Tibial nerve (tissue), 4 donors: ENCODE results near the gene C1orf198.

Experiments
- EP300 ChIP-seq, 2 donors: sonication (generic); formaldehyde crosslinking; IDR thresholded peaks; one replicate each; pipeline ENCODE4 v1.6.1; 2017; ENCODE audit warnings: antibody characterized with exemption in 2 of 2, mild to moderate bottlenecking in 1 of 2
- POLR2A ChIP-seq, 2 donors: fragments of 450-650 bp; IDR thresholded peaks; one replicate each; pipeline ENCODE4 v1.6.1; 2017; ENCODE audit warnings: antibody characterized with exemption in 2 of 2, mild to moderate bottlenecking in 2 of 2, moderate library complexity in 2 of 2
- TF ChIP-seq, protein P1 (sequence below), 5 experiments: fragments of 200-600 bp in 3 of 5; fragments of 450-650 bp in 2 of 5; sonication (generic) in 3 of 5; IDR thresholded peaks; one replicate each; pipeline ENCODE4 v1.5.1; 2016 to 2019; ENCODE audit warnings: antibody characterized with exemption in 5 of 5, mild to moderate bottlenecking in 3 of 5, moderate library complexity in 2 of 5

DNA sequence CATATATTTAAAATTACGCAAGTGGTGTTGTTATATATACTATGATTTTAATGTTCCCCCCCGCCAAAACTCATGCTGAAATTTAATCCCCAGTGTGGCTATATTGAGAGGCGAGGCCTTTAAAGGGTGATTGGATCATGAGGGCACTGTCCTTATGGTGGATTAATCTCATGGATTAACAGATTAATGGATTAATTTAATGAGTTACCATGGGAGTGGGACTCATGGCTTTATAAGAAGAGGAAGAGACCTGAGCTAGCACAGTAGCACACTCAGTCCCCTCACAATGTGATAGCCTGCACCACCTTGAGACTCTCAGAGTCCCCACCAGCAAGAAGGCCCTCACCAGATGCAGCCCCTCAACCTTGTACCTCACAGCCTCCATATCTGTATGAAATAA, 34.8 kb downstream of the C1orf198 start:
- TF ChIP-seq, protein P1, sequence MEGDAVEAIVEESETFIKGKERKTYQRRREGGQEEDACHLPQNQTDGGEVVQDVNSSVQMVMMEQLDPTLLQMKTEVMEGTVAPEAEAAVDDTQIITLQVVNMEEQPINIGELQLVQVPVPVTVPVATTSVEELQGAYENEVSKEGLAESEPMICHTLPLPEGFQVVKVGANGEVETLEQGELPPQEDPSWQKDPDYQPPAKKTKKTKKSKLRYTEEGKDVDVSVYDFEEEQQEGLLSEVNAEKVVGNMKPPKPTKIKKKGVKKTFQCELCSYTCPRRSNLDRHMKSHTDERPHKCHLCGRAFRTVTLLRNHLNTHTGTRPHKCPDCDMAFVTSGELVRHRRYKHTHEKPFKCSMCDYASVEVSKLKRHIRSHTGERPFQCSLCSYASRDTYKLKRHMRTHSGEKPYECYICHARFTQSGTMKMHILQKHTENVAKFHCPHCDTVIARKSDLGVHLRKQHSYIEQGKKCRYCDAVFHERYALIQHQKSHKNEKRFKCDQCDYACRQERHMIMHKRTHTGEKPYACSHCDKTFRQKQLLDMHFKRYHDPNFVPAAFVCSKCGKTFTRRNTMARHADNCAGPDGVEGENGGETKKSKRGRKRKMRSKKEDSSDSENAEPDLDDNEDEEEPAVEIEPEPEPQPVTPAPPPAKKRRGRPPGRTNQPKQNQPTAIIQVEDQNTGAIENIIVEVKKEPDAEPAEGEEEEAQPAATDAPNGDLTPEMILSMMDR (IDR thresholded peaks at IDR 0.05) = no peak
- TF ChIP-seq POLR2A (IDR thresholded peaks at IDR 0.05) (no peak), EP300 (IDR thresholded peaks at IDR 0.05) (no peak)
